ENCODE results near the gene PTDSS2. TPM values are rescaled to one million over a fixed set of nuclear protein-coding genes. Genes with fewer than 3 reads are reported as not detected.

PTDSS2 gene
- total and polyA plus RNA-seq, 5 donors = 30.2 to 33.3 (median 30.9) TPM

DNA sequence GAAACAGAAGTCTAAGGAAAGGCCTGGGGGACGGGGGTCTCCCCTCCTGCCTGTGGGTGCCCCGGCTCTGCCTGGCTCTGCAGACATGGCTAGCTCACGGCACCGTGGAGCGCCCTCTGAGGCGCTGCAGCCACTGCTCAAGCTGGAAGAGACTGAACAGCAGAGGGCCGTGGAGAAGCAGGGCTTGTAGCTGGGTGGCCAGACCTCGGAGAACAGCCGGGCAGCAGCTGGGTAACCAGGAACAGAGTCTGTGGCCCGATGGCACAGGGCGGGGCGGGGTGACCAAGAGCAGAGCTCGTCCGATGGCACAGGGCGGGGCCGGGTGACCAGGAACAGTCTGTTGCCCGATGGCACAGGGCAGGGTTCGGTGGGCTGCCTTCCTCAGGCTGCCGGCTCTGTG is 38.9 kb downstream of the PTDSS2 start:
- WGBS = 91% methylated on average over 19 of the region's 19 CpGs
- intact Hi-C loops (cut with DNase I) = no loop called here

GRCh38 chr11:489610-490185 is 39.6 kb downstream of the PTDSS2 start:
- Histone ChIP-seq H3K27ac (ENCODE audit: low read length) (no peak overlapping the region), H3K4me1 (ENCODE audit: control insufficient read depth, insufficient read depth, low read length) (no peaks in the 10 kb centered on the region), H3K9me3 (ENCODE audit: control insufficient read depth, low read length) (no peaks in the 10 kb centered on the region), H3K4me3 (ENCODE audit: low read length) (no peak overlapping the region), H3K27me3 (ENCODE audit: control insufficient read depth, insufficient read depth) (no peaks in the 10 kb centered on the region)
- DNase-seq (peak in 2 of 3 donors; percentile 51 to 68), ATAC-seq (no peak)
- intact Hi-C loops (cut with DNase I) = no loop called here
- WGBS = 94% methylated on average over 37 of the region's 37 CpGs

More for the DNA sequence above, 38.9 kb downstream of the PTDSS2 start:
- ATAC-seq (no peak), DNase-seq (peak in 2 of 3 donors; percentile 47 to 49)
- Histone ChIP-seq H3K9me3 (ENCODE audit: control insufficient read depth, low read length) (no peaks in the 10 kb centered on the region), H3K4me3 (ENCODE audit: low read length) (no peak overlapping the region), H3K27me3 (ENCODE audit: control insufficient read depth, insufficient read depth) (no peaks in the 10 kb centered on the region), H3K27ac (ENCODE audit: low read length) (no peak overlapping the region), H3K4me1 (ENCODE audit: control insufficient read depth, insufficient read depth, low read length) (no peaks in the 10 kb centered on the region)

DNA sequence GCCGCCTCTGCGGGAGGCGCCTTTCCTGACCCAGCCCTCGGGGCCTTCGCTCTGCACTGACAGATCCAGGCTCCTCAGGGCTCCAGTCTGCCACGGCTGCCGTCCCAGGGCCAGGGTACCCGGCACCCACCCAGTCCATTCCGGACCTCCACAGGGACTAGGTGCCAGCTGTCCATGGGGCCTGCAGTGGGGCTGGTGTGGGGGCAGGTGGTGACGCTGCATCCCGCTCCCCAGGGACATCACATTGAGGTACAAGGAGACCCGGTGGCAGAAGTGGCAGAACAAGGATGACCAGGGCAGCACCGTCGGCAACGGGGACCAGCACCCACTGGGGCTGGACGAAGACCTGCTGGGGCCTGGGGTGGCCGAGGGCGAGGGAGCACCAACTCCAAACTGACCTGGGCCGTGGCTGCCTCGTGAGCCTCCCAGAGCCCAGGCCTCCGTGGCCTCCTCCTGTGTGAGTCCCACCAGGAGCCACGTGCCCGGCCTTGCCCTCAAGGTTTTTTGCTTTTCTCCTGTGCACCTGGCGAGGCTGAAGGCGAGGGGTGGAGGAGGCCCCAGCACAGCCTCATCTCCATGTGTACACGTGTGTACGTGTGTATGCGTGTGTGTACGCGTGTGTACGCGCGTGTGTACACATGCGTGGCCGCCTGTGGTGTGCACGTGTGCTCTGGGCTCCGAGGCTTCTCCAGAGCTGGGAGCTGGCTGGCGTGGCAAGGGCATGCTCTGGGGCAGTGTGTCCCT is 40.3 kb downstream of the PTDSS2 start:
- WGBS = 95% methylated on average over 38 of the region's 38 CpGs
- no peak overlapping the region for H3K27ac ChIP-seq (ENCODE audit: low read length)
- H3K4me3 ChIP-seq (ENCODE audit: low read length) = no peak overlapping the region
- ATAC-seq (no peak), DNase-seq (peak in 2 of 3 donors; percentile 58 to 59)
- H3K4me1 ChIP-seq (ENCODE audit: control insufficient read depth, insufficient read depth, low read length) = no peaks in the 10 kb centered on the region
- H3K27me3 ChIP-seq (ENCODE audit: control insufficient read depth, insufficient read depth) = no peaks in the 10 kb centered on the region
- no peaks in the 10 kb centered on the region for H3K9me3 ChIP-seq (ENCODE audit: control insufficient read depth, low read length)
- intact Hi-C loops (cut with DNase I) = no loop called here

DNA sequence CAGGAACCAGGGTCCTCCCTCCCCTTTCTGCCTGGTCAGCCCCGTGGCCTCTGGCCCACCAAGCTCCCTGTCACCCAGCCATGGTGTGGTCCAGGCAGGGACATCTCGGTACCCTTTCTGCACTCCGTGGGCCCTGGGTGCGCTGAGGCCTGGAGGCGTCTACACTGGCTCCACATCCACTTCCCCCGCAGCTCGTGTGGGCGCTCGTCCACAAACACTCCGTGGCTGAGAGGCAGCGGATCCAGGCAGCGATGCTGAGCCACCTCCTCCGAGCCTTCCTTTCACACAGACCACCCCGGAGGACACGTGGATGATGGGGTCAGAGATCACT is 40.8 kb downstream of the PTDSS2 start:
- H3K4me1 ChIP-seq (ENCODE audit: control insufficient read depth, insufficient read depth, low read length) = no peaks in the 10 kb centered on the region
- H3K4me3 ChIP-seq (ENCODE audit: low read length) = no peak overlapping the region
- intact Hi-C loops (cut with DNase I) = no loop called here
- no peak overlapping the region for H3K27ac ChIP-seq (ENCODE audit: low read length)
- H3K9me3 ChIP-seq (ENCODE audit: control insufficient read depth, low read length) = no peaks in the 10 kb centered on the region
- DNase-seq (peak in 1 of 3 donors; percentile 52), ATAC-seq (no peak)
- WGBS = 88% methylated on average over 15 of the region's 15 CpGs
- H3K27me3 ChIP-seq (ENCODE audit: control insufficient read depth, insufficient read depth) = no peaks in the 10 kb centered on the region

- peak in 2 of 3 donors; percentile 28 to 50 for DNase-seq
- no peaks in the 10 kb centered on the region for H3K9me3 ChIP-seq (ENCODE audit: control insufficient read depth, low read length)
- intact Hi-C loops (cut with DNase I) = no loop called here
- no peaks in the 10 kb centered on the region for H3K4me1 ChIP-seq (ENCODE audit: control insufficient read depth, insufficient read depth, low read length)
- no peak for ATAC-seq
- H3K4me3 ChIP-seq (ENCODE audit: low read length) = no peak overlapping the region
- 89% methylated on average over 7 of the region's 7 CpGs for WGBS
- H3K27ac ChIP-seq (ENCODE audit: low read length) = no peak overlapping the region
- H3K27me3 ChIP-seq (ENCODE audit: control insufficient read depth, insufficient read depth) = no peaks in the 10 kb centered on the region
Observed at GRCh38 chr11:491358-491757, 41.3 kb downstream of the PTDSS2 start.

GRCh38 chr11:492427-493226 is 42.5 kb downstream of the PTDSS2 start:
- Histone ChIP-seq H3K4me1 (ENCODE audit: control insufficient read depth, insufficient read depth, low read length) (no peaks in the 10 kb centered on the region), H3K9me3 (ENCODE audit: control insufficient read depth, low read length) (no peaks in the 10 kb centered on the region), H3K4me3 (ENCODE audit: low read length) (no peak overlapping the region), H3K27ac (ENCODE audit: low read length) (no peak overlapping the region), H3K27me3 (ENCODE audit: control insufficient read depth, insufficient read depth) (no peaks in the 10 kb centered on the region)
- peak in 2 of 3 donors; percentile 53 to 60 for DNase-seq
- intact Hi-C loops (cut with DNase I) = no loop called here
- peak in 1 of 2 donors; percentile 2 for ATAC-seq
- WGBS = 84% methylated on average over 32 of the region's 32 CpGs

GRCh38 chr11:494761-495536 is 44.9 kb downstream of the PTDSS2 start:
- intact Hi-C loops (cut with DNase I) = no loop called here
- Histone ChIP-seq H3K4me3 (ENCODE audit: low read length) (no peak overlapping the region), H3K4me1 (ENCODE audit: control insufficient read depth, insufficient read depth, low read length) (no peaks in the 10 kb centered on the region), H3K27me3 (ENCODE audit: control insufficient read depth, insufficient read depth) (no peaks in the 10 kb centered on the region), H3K27ac (ENCODE audit: low read length) (no peak overlapping the region), H3K9me3 (ENCODE audit: control insufficient read depth, low read length) (no peaks in the 10 kb centered on the region)
- DNase-seq = peak in 2 of 3 donors; percentile 55 to 62
- no peak for ATAC-seq
- WGBS = 79% methylated on average over 37 of the region's 37 CpGs

- H3K9me3 ChIP-seq (ENCODE audit: control insufficient read depth, low read length) = no peaks in the 10 kb centered on the region
- intact Hi-C loops (cut with DNase I) = no loop called here
- DNase-seq = peak in 2 of 3 donors; percentile 32 to 52
- H3K27me3 ChIP-seq (ENCODE audit: control insufficient read depth, insufficient read depth) = no peaks in the 10 kb centered on the region
- H3K4me1 ChIP-seq (ENCODE audit: control insufficient read depth, insufficient read depth, low read length) = no peaks in the 10 kb centered on the region
- H3K4me3 ChIP-seq (ENCODE audit: low read length) = no peak overlapping the region
- ATAC-seq = no peak
- 58% methylated on average over 10 of the region's 10 CpGs for WGBS
- H3K27ac ChIP-seq (ENCODE audit: low read length) = no peak overlapping the region
Observed at GRCh38 chr11:495537-495931, 45.5 kb downstream of the PTDSS2 start.

DNA sequence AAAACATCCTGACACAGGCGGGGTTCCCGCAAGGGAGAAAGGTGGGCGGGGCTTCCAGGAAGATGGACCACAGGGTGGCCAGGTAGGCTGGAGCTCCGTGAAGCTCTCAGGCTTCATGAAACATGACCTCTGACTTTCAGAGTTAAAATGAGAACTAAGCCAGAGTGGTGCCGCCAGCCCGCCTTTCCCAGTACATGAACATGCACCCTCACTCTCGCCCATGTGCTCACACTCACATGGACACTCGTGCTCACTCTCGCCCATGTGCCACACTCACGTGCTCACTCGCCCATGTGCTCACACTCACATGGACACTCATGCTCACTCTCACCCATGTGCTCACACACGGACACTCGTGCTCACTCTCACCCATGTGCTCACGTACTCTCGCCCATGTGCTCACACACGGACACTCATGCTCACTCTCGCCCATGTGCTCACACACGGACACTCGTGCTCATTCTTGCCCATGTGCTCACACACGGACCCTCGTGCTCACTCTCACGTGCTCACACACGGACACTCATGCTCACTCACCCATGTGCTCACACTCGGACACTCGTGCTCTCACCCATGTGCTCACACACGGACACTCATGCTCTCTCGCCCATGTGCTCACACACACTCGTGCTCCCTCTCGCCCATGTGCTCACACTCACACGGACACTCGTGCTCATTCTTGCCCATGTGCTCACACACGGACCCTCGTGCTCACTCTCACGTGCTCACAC is 46.9 kb downstream of the PTDSS2 start:
- DNase-seq = peak; percentile 15 to 50 (median 43)
- no peaks in the 10 kb centered on the region for H3K4me1 ChIP-seq (ENCODE audit: control insufficient read depth, insufficient read depth, low read length)
- no peak overlapping the region for H3K4me3 ChIP-seq (ENCODE audit: low read length)
- no peaks in the 10 kb centered on the region for H3K9me3 ChIP-seq (ENCODE audit: control insufficient read depth, low read length)
- ATAC-seq = no peak
- WGBS = 95% methylated on average over 34 of the region's 34 CpGs
- intact Hi-C loops (cut with DNase I) = no loop called here
- H3K27ac ChIP-seq (ENCODE audit: low read length) = no peak overlapping the region
- no peaks in the 10 kb centered on the region for H3K27me3 ChIP-seq (ENCODE audit: control insufficient read depth, insufficient read depth)

DNA sequence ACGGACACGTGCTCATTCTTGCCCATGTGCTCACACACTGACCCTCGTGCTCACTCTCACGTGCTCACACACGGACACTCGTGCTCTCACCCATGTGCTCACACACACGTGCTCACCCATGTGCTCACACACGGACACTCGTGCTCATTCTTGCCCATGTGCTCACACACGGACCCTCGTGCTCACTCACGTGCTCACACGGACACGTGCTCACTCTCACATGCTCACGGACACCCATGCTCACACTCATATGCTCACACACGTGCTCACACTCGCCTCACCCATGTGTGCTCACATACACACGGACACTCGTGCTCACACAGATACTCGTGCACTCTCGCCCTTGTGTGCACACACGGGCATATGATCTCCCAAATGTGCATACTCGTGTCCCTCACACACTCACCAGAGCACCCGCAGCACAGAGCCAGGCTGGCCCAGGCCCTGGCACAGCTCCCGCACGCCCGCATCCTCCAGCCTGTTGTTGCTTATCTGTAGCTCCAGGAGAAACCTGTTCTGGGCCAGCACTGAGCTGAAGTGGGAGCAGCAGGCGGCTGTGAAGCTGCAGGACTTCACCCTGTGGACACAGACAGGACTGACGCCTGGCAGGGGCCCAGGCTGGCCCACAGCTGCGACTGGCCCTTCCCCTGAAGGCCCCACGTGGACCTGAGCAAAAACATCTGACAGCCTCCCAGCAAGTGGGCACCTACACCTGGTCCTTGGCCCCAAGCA is 47.7 kb downstream of the PTDSS2 start:
- DNase-seq = peak; percentile 55 to 87 (median 86)
- 87% methylated on average over 31 of the region's 31 CpGs for WGBS

More for the DNA sequence above, 47.7 kb downstream of the PTDSS2 start:
- no peaks in the 10 kb centered on the region for H3K9me3 ChIP-seq (ENCODE audit: control insufficient read depth, low read length)
- intact Hi-C loops (cut with DNase I) = no loop called here
- H3K4me3 ChIP-seq (ENCODE audit: low read length) = no peak overlapping the region
- peaks cover 2% of the 10 kb centered on the region for H3K4me1 ChIP-seq (ENCODE audit: control insufficient read depth, insufficient read depth, low read length)
- peak; percentile 6 to 42 for ATAC-seq
- H3K27ac ChIP-seq (ENCODE audit: low read length) = no peak overlapping the region
- no peaks in the 10 kb centered on the region for H3K27me3 ChIP-seq (ENCODE audit: control insufficient read depth, insufficient read depth)

All from right cardiac atrium (tissue), 5 donors.